Fibroblast of the conjunctiva (primary cell): ENCODE measurements around the gene EYS.

Experiments
- DNase-seq: peaks from one replicate; pipeline ENCODE4 v3.0.0-alpha.2; 2010; ENCODE audit warnings: low read depth

Gene EYS

DNA sequence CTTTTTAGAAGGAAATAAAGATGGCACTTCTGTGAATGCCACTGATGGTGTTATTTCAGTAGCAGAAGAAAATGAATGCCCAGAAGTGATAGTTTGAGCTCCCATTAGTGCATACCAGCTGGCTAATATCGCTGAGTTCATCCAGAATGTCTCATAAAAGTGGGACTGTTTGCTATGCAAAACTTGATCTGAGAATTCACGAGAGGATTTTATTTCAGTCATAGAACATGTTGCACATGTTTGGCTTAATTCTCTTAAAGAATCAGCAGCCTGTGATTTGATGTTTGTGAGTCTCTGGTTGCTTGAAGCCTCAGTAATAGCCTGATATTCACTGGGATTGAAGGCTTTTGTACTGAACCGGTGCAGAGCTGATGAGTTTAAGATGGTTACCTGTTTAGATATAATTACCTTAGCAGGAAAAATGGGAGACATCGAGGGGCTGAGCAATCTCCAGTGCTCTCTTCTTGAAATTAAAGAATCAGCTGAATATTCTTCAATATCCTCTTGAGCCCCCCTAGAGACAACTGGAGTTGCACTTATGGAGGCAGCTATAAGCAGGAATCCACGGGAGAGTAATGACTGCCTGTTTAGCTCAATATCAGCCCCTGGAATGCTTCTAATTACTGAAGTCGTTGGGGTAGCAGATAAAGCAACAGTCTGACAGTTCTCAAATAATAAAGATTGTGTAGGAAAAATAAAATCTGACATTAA lies 1115.9 kb downstream of the EYS start:
- no peak for DNase-seq

DNA sequence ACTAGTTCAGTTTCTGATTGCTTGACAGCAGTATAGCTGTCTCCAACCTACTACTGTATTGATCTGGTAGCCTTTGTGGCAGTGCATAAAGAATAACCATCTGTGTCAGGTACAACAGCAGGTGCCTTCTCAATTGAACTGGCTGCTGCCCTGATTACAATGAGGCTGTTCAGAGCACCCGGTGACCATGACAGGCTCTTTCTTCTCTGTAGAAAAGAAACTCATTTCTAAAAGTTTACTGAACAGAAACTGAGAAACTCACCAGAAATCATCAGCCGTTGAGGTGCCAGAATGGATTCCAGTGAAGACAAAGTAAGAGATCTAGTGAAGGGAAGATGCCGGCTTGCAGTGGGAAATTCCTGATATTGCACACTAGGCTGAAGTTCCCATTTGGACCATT lies 1117.1 kb downstream of the EYS start:
- DNase-seq, result no peak

DNA sequence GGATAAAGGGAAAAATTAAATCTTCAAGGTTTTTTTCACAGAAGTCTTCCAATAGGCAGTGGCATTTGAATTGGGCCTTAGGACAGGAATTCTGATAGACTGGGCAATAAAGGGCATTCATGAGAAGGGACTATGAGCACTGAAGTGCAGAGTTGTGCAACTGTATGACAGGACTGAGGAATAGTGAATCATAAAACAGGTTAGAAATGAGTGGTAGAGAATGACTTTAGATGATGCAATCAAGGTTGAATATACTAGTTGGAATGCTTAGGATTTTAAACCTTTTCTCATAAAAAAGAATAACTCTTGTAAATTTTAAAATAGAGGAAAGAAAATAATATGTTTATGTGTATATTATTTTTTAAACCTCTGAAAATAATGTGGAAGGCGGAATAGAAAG lies 1126.7 kb downstream of the EYS start:
- DNase-seq, result no peak

DNA sequence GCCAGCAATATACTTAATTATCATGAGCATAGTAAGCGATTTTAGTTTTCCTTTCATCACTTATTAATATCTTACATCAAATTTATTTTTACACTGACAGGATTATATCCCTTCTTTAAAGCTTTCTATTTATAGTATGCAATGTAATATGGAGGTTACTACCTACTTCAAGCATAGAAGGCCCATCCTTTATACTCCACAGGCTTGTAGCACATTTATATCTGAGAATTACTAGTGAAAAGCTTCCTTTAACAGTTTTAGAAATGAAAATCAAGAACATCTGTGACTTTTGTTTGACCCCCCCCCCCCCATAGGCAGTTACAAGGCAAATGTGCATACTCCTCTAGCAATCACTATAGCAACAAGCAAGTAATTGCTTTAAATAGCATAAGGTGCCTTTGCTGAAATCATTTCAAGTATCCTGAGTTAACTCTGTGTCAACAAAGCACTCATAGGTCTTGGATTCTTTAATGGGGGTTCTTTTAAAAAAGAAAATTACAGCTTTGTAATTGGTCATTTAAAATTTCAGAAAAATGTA lies 1153.7 kb downstream of the EYS start:
- DNase-seq, result peak; percentile 2

DNA sequence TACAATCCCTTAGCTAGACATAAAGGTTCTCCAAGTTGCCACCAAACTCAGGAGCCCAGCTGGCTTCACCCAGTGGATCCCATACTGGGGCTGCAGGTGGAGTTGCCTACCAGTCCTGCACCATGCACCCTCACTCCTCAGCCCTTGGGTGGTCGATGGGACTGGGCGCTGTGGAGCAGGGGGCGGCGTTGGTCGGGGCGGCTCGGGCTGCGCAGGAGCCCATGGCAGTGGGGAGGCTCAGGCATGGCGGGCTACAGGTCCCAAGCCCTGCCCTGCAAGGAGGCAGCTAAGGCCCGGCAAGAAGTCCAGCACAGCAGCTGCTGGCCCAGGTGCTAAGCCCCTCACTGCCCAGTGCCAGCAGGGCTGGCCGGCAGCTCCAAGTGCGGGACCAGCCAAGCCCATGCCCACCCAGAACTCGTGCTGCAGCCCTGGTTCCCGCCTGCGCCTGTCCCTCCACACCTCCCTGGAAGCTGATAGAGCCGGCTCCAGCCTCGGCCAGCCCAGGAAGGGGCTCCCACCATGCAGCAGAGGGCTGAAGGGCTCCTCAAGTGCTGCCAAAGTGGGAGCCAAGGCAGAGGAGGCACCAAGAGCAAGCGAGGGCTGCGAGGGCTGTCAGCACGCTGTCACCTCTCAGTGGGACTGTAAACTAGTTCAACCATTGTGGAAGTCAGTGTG lies 1159.3 kb downstream of the EYS start:
- no peak for DNase-seq

DNA sequence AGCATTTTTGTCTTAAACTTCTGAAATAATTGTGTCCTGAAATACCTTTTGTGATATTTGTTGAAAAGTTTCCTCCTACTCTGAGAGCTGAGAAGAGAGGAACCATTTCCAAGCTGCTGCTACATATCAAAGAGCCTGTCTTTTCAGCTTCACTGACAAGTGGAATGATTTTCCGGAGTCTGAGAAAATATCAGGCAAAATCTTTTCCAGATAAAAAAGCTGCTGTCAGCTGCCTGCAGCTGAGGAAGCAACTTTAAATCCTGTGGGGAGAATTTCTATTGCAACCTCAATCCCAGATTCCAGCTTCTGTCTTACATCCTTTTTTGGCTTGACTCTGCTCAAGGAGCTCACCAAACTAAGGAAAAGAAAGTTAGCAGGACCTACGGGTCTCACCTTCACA lies 1167.1 kb downstream of the EYS start:
- no peak for DNase-seq

DNA sequence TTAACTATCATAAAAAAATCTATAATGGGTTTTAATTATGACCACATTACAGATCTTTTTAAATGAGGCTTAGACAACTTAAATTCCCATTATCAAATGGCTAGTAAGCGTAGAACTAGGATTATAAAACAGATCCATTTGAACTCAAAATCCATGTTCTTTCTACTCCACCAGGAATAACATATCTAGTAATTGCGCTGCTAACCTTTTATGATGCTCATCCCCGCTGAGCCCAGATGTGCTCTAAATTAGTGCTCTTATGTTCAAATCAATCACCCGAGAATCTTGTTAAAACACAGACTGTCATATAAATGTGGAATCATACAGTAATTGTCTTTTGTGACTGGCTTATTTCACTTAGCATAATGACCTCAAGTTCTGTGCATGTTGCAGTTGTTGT lies 1168.3 kb downstream of the EYS start:
- no peak for DNase-seq

DNA sequence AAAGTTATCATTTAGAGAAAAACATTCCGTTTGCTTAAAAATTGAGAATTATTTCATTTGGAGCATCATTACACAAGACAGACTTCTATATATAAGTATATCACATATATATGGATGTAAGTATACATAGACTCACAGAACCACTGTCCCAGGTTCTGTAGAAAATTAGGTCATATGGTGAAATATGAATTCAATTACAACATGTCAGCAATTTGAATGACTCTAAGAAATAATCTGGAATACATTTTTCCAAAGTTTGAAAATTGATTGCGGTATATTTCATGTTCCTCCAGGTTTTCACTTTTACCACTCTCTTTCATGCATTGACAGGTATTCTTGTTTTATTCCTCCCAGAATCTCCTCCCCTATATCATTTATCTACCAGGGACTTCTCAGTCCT lies 1179.1 kb downstream of the EYS start:
- DNase-seq, result no peak

DNA sequence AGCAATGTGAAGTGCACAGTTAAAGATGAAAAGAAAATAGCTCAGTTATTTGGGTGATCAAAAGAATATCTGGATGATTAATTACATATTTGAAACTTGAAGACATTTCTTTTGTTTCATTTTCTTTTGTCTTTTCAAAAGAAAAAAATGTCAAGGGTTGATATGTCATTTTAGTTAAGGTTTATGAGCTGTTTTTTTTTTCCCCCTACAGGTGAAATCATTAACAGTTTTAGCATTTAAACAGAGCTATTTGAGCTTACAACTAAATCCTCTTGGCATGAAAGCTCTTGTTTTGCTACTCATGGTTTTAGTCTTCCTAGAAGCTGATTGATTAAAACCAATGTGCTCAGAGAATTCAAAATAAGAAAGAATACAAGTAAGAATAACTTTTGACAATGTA lies 1184.2 kb downstream of the EYS start:
- DNase-seq, result no peak

DNA sequence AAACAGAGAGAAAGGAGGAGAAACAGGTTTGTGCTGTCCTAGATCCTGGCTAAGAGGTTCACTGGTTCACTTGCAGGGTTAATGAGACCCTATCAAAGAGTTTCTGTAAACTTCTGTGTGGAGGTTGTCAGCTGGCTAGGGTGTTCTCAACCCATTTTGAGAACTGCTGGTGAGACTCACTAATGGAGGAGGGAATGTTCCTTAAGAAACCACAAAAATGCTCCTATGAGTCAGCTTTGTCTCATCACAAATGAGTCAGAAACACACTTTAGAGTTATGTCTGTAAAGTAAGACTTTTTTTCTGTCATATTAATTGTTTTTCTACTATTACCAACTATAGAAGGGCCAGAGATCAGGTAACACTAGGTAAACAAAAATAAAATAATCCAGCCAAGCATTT lies 1187.0 kb downstream of the EYS start:
- peak; percentile 87 for DNase-seq

DNA sequence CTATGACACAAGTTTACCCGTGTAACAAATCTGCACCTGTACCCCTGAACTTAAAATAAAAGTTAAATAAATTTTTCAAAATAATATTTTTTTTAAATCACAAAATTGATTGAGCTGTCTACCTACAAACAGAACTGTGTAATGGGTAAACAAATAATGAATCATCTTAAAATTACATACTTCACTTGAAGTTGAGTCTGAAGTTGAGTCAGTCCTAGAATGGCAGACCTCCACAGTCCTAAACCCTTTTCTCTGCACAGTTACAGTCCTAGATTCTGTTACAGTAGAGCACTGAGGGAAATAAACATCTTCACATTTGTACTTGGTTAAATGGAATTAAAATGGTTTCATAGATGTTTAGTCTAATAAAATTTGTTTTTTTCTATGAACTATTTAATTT lies 1190.6 kb downstream of the EYS start:
- DNase-seq, result no peak

DNA sequence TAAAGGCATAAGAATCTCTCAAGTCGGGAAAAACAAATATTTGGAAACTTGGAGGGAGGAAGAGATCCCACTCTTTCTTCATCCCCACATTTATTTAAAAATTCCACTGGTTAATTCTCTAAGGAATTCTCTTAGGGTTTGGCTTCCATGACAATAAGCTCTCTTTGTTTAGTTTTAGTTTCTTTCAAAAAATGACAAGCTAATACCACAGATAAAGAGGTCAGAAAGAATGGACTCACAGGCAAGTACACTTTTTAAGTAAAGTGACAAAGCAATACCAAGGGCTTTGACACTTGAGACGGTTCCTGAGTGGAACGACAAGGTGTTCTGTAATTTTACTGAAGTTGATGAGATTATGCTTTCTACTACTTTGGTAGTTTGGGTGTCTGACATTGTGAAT lies 1199.4 kb downstream of the EYS start:
- no peak for DNase-seq

DNA sequence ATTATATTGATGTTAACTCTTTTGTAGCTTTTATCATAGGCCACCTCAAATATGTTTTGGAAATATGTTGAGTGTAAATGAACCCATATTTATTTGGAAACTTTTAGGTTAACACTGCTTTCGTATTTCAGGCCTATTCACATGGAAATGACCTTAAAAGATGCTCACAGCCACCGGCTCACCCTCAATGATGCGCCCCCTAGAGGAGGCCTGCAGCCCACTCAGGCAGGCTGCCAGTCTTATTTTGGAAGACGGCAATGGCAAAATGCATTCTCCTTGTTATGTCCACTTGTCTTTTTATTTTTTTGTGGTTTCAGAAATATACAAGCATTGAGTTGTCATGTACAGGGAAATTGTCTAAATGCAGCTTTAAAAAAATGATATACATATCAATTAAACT lies 1201.7 kb downstream of the EYS start:
- no peak for DNase-seq

DNA sequence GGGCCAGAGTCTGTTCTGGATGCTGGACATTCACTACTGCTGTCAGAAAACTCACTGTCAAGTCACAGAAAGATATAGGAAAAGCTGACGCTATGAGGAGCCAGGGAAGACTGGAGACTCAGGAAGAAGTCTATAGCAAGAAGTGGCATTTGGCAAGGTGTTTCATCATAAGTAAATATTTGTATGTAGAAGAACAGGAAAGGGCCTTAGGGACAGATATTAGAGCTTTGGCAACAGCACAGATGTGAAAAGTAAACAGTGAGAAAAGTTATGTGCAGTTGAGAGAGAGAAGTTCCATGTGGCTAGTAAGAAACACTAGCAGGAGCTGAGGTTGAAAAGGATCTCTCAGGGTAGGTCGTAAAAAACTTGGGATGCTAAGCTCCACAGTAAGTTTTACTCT lies 1202.5 kb downstream of the EYS start:
- DNase-seq, result no peak

DNA sequence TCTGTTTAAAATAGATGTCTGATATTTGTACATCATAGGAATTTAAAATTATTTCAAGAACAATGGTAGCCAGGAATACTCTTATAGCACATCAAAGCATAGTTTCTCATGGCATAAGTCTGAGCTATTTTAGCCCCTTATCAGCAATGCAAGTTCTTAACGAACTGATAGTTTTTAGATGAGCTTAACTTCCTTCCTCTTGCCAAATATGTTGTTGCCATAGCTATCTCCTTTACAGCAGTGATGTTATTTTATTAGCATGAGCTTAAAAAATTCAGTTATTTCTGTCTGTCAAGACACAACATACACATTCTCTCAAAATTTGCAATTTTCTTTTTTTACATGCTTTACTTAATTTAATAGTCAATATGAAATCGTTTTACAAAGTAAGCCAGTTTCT lies 1204.2 kb downstream of the EYS start:
- no peak for DNase-seq

DNA sequence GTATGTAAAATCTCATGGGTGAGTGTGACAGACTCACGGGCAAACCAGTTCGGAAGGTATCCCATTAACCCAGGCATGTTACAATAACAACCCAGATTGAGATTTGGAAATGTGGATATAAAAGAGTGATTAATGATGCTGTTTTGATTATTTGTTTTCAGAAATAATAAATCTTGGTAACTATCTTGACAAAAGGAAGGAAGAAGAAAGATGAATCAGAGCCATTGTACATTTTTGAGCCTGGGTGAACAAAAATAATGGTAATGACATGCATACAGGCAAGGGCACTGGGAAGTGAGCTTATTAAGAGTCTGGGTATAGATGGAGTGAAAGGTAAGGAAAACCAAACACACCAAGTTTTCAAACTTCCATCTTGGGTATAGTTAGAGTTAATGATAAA lies 1209.4 kb downstream of the EYS start:
- no peak for DNase-seq

DNA sequence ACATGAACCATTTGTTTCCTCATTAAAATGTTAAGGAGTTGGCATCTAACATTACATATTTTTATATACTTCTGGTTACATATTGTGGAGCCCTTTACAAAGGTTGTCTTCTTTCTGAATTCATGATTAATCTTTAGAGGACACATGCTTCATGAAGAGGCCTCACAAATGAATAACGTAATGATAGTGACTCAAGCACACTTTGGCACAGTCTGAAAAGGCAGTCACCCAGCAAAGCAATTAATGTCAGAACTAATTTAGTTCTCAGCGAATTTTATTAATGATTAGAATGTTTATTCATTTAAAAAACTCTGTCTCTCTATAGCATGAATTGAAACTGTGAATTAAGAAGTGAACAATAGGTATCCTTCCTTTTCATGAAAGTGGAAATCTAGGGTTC lies 1217.3 kb downstream of the EYS start:
- no peak for DNase-seq

DNA sequence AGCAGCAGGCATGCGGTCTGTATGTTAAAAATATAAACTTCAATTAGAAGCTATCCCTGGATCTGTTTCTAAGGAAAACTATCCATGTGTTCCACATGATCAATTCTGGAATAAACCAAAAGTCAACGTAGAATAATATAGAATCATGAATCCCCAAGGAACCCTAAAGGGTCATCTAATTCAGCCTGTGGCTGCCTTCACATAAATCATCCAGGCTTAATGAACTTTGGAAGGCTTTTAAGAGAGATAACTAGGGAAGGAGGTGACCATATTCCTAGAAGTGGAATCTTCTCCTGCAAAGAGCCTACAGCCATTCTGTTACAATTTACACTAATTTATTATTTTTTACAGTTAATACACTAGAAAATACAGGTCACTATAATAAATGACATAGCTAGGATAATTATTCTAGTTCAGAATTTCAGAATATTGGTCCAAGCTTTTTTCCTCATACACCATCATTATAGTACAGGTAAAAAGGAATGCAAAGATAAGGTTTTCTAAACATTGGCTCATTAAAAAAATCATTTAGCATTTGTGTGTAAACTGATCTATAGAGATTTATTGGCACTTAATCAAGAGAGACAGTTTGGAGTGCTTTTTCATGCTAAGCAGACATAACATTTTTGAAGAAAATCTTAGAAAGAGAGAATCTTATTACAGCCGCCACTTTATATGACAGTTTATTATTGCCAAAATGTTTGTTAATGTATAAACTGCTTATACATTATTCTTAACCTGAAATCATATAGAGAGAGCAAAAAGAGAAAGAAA lies 1220.3 kb downstream of the EYS start:
- no peak for DNase-seq

DNA sequence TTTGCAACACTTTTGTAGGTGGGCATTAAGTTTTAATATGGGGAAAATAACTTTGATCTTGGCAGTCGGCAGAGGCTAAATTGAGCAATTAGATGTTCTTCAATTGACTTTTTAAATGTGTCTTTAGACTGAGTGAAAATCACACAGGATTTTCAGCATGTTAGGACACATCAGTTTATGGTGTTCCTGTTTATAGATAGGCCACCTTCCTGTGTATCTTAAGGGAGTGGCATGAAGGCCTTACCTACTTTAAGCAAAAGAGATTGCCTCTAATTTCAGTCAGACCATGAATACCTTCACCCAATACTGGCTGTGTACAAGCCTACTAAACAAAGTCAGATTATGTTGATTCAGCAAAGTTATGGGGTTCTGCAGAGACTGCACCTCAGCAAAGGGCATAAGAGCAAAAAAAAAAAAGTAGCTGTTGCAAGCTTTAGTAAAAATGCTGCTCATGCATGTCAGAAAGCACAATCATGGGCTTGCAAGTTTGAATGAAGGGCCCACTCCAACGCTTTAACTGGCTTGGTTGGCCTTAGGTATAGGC lies 1223.0 kb downstream of the EYS start:
- no peak for DNase-seq

DNA sequence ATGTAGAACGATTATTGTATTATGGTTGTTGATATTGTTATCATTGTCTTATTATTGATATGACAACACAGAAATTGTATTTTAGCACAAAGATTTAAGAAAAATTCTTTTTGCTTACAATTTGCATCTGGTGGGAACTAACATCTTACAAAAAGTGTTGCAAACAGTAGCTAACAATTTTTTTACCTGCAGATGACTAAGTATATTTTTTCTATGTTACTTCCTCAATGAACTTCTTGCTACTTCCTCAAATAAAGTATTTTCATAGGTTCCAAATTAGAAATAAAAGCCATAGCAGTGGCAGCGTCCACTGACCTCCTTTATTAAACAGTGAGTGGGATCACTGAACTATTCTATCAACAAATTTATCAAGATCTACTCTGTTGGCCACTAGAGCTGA lies 1224.4 kb downstream of the EYS start:
- no peak for DNase-seq

DNA sequence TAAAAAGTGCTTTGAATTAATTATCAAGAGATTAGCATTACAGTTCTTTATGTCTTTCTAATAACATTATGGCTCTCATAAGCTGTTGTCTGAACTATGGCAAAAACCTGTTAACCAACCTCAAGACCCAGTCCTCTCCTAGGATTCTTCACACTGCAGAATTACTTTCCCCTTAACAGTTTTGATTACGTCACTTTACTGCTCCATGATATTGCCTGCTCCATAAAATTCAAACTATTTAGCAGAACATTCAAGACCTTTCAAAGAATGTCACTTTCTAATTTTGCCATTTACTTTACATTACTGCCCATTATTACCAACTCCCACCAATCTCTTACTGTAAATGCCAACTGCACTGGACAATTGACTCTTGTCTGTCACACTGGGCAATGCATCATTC lies 1227.9 kb downstream of the EYS start:
- DNase-seq, result no peak

DNA sequence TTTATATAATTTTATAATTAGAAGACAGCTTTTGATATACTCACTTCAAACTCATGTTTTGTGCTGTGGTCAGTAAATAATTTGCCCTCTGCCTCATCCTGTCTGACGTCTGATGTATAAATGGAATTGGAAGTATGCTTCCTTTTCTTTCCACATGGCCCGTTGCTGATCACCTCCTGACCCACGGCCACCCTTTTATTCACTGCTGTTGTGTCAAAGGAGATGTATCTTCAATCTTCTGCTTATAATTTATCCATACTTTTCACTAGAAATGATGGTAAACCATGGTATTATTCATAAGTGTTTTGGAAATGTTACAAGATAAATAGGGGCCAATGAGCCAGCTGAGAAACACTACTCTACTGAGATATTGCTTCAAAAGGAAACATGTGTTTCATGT lies 1229.6 kb downstream of the EYS start:
- DNase-seq, result no peak

DNA sequence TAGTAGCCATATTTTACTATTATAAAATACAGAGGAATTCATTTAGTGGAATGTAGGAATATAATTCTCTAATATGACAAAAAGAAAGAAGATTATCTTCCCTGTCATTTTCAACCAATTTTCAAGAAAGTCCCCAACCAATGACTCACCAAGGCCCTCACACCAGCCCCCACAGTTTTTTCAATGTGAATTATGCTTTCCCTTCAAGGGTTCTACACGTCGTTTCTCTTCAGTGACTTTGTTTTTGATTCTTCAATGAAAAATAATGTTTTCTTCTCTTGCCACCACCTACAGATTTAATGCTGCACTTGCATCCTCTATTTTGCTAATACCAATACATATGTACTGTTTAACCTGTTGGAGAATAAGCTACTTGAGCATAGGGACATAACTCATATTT lies 1230.1 kb downstream of the EYS start:
- DNase-seq, result no peak
